A549 (cell line): Measurements from ENCODE around the gene COQ2.

ENCODE experiments used
- CTCF ChIP-seq: fragments of >200 bp; sonication (Bioruptor Twin); formaldehyde crosslinking; IDR thresholded peaks from 3 replicates; pipeline ENCODE4 v1.5.1; 2016
- EHF ChIP-seq: fragments of 250-450 bp; sonication (Bioruptor Pico); IDR thresholded peaks from 2 replicates; pipeline ENCODE4 v1.5.0; 2020; ENCODE audit warnings: mild to moderate bottlenecking
- EP300 ChIP-seq, 2 experiments: fragments of >200 bp; sonication (Bioruptor Twin); formaldehyde crosslinking; IDR thresholded peaks; 2 replicates in 1 of 2; 3 replicates in 1 of 2; pipeline ENCODE4 v1.6.1; 2016 to 2017
- RAD21 ChIP-seq, 2 experiments: fragments of >200 bp in 1 of 2; sonication (Bioruptor Twin) in 1 of 2; formaldehyde crosslinking in 1 of 2; IDR thresholded peaks in 1 of 2; conservative IDR thresholded peaks in 1 of 2; 2 replicates in 1 of 2; 3 replicates in 1 of 2; pipeline ENCODE4 v1.6.1; 2012 to 2018; ENCODE audit warnings: inconsistent platforms in 1 of 2
- RCOR1 ChIP-seq: fragments of 150-350 bp; IDR thresholded peaks from 2 replicates; pipeline ENCODE4 v1.6.1; 2014; ENCODE audit warnings: antibody characterized with exemption, low read length, low read depth
- TF ChIP-seq, protein P1 (sequence below): fragments of 200-600 bp; sonication (generic); IDR thresholded peaks from 2 replicates; pipeline ENCODE4 v1.6.1; 2016; ENCODE audit warnings: antibody characterized with exemption, mild to moderate bottlenecking, moderate library complexity

DNA sequence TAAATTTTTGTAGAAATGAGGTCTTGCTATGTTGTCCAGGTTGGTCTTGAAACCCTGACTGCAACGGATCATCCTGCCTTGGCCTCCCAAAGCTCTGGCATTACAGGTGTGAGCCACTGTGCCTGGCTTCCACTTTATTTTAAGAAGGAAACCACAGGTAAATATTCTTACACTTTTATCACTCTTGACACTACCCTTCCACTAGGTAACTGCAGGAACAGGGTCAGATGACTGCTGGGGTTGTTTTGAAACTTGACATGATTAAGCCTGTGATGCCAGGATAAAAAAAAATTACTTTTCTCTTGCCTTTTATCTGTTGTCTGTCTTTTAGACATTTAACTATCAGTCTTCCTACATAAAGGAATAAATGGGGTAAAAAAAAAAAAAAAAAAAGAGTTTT is 43.5 kb downstream of the COQ2 start:
- no peak for TF ChIP-seq EP300 (IDR thresholded peaks at IDR 0.05)
- TF ChIP-seq CTCF: no peak
- no peak for TF ChIP-seq RCOR1
- no peak for TF ChIP-seq EHF
- TF ChIP-seq, protein P1, sequence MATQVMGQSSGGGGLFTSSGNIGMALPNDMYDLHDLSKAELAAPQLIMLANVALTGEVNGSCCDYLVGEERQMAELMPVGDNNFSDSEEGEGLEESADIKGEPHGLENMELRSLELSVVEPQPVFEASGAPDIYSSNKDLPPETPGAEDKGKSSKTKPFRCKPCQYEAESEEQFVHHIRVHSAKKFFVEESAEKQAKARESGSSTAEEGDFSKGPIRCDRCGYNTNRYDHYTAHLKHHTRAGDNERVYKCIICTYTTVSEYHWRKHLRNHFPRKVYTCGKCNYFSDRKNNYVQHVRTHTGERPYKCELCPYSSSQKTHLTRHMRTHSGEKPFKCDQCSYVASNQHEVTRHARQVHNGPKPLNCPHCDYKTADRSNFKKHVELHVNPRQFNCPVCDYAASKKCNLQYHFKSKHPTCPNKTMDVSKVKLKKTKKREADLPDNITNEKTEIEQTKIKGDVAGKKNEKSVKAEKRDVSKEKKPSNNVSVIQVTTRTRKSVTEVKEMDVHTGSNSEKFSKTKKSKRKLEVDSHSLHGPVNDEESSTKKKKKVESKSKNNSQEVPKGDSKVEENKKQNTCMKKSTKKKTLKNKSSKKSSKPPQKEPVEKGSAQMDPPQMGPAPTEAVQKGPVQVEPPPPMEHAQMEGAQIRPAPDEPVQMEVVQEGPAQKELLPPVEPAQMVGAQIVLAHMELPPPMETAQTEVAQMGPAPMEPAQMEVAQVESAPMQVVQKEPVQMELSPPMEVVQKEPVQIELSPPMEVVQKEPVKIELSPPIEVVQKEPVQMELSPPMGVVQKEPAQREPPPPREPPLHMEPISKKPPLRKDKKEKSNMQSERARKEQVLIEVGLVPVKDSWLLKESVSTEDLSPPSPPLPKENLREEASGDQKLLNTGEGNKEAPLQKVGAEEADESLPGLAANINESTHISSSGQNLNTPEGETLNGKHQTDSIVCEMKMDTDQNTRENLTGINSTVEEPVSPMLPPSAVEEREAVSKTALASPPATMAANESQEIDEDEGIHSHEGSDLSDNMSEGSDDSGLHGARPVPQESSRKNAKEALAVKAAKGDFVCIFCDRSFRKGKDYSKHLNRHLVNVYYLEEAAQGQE: no peak
- TF ChIP-seq RAD21 (conservative IDR thresholded peaks at IDR 0.05 in 1 of 2, IDR thresholded peaks at IDR 0.05 in 1 of 2): no peak
